ENCODE results near the gene TBL1XR1.

GRCh38 chr3:177194299-177194698 lies 3.0 kb downstream of the TBL1XR1 start:
- TF ChIP-seq POLR2AphosphoS5 (IDR thresholded peaks at IDR 0.05; ENCODE audit: low read depth, low read length) = no peak
- no peak for TF ChIP-seq TAF1 (IDR thresholded peaks at IDR 0.05; ENCODE audit: borderline replicate concordance, insufficient read depth, low read length)
- no peak for TF ChIP-seq FOXP2 (optimal IDR thresholded peaks at IDR 0.05; ENCODE audit: borderline replicate concordance, extremely low read depth, extremely low read length, insufficient read depth)
- TF ChIP-seq REST (IDR thresholded peaks at IDR 0.05; ENCODE audit: insufficient read depth in 1 of 2, low read depth in 2 of 2, low read length in 2 of 2) = no peak

Data from PFSK-1 (cell line).